HL-60/S4 treated with retinoic acid at 250 ng/mL for 4 days and 3 days (cell line): ENCODE data around the gene KRT79.

Experiments
- in situ Hi-C: fragments of 300-500 bp; cut with MboI; formaldehyde crosslinking; loops from 2 replicates; pipeline ENCODE4 v1.7.0; 2022; ENCODE audit warnings: low sequenced_read_pairs

KRT79 gene

DNA sequence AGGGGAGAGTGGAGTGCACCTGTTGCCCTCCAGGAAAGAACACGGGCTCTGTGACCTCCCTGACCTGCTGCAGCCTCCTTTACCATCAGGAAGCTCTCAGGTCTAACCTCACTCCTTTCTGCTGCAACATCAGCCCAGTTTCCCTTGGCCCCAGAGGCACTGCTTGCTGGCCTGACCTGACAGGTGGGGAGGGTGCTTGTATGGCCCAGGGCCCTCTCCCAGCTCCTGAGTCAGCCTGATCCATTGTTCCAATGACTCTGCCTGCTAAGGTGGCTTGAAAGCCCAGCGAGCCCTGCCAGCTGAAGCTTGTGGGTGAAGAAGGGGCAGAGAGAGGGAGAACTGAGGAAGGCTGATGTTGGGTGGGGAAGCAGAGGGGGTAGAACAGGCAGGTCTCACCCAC, 27.9 kb upstream of the KRT79 start:
- in situ Hi-C loops, result loop anchor here (10.0 to 25.0 kb wide), 2 partner anchors 277 to 475 kb away; partner anchors contain the start of gene KRT84

DNA sequence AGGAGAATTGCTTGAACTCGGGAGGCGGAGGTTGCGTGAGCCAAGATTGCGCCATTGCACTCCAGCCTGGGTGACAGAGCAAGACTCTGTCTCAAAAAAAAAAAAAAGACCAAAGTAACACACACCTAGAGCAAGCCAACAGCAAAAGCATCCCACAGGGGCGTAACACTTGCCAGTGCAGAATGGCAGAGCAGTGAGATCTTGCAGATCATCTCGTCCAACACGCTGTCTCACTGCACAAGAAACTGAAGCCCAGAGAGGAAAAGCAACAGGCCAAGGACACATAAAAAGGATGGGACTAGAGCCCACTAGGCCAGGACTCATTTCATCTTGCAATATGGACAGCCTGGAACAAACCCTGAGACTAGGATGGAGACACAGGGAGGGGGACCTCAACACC, 27.4 kb upstream of the KRT79 start:
- in situ Hi-C loops, result loop anchor here (10.0 to 25.0 kb wide), 2 partner anchors 277 to 474 kb away; partner anchors contain the start of gene KRT84

DNA sequence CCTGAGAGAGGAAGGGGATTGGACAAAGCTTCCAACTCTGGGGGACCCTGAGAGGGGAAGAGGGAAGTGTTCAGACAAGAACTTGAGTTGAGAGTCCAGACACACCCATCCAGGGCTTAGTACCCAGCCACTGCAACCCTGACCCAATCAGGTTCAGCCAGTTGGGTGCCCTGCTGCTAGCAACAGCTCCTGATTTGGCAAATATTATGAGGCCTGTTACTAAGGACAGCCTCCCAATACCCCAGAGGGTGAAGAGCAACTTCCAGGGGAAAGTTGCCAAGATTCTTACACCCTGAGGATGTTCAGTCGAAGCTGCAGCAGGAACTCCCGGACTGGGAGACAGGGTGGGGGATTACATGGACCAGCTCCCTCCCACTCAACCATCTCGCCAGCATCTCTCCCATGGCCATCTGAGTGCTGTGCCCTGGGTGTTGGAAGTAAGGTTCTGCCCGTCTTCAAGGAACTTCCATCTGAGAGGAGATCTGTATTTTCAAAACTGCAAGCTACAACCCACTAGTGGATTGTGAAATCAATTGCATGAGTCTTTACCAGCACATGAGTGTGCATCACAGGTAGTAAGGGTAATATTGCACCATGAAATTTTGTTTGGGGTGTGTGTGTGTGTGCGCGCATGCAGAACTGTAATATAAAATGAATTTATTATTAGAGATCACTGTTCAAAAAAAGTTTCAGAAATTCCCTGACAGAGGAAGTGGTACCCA, 26.2 kb upstream of the KRT79 start:
- in situ Hi-C loops, result loop anchor here (10.0 to 25.0 kb wide), 2 partner anchors 275 to 473 kb away; partner anchors contain the start of gene KRT84

DNA sequence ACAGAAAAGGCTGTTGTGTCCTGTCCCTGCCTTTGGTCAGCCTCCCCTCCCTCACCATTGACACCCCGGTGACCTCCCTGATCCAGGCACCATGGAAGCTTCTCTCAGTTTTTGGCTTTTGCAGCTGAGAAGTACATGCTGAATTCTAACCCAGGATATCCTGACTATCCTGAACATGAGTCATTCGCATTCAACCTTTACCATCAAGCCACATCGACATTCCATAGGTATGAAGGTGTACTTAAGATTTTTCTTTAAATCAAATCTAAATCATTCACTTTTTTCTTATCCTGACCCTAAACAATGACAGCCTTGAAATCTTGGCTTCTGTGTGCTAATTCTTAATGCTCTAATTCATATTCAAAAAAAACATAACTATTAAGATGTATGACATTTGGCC, 23.4 kb upstream of the KRT79 start:
- in situ Hi-C loops, result loop anchor here (25.0 kb wide), 1 partner anchor 470 kb away; the partner anchor contains the start of gene KRT84

DNA sequence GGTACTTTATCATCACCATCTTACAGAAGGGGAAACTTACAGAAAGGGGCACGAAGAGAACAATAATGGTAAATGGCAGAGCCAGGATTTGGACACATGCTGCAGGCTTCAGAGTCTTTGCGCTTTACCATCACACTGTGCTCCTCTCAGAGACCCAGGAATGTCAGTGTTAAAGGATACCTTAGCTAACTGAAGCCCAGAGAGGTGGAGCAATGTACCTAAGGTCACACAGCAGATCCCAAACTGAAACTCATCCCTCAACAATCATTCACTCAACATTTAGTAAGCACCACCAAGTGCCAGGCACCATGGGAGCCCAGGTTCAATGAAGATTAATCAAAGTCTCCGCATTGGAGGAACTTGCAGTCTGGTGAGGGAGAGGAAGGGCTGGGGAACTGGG, 22.7 kb upstream of the KRT79 start:
- in situ Hi-C loops, result loop anchor here (25.0 kb wide), 1 partner anchor 469 kb away; the partner anchor contains the start of gene KRT84

DNA sequence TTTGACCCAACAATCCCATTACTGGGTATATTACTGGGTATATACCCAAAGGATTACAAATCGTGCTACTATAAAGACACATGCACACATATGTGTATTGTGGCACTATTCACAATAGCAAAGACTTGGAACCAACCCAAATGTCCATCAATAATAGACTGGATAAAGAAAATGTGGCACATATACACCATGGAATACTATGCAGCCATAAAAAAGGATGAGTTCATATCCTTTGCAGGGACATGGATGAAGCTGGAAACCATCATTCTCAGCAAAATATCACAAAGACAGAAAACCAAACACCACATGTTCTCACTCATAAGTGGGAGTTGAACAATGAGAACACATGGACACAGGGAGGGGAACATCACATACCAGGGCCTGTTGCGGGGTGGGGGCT, 22.0 kb upstream of the KRT79 start:
- in situ Hi-C loops, result loop anchor here (25.0 kb wide), 1 partner anchor 469 kb away; the partner anchor contains the start of gene KRT84

DNA sequence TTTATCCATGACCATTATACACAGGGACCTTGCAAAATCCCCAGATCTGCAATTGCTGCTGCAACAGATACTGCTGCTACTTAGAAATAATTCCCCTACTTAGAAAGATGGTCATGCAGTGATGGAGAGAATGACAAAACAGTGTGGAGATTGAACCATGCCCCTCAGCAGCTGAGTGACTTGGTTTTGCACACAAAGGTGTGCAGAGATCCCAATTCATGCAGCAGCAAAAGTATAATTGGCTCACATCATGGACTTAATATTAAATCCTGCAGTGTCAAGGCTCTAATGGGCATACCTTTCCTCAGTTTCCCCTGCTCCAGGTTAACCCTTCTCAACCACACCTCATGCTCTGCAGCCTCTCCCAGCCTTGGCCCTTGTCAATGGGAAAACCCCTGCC, 17.7 kb upstream of the KRT79 start:
- in situ Hi-C loops, result loop anchor here (25.0 kb wide), 1 partner anchor 464 kb away; the partner anchor contains the start of gene KRT84

- in situ Hi-C loops, result loop anchor here (25.0 kb wide), 1 partner anchor 463 kb away; the partner anchor contains the start of gene KRT84
Observed at GRCh38 chr12:52850681-52851080, 16.6 kb upstream of the KRT79 start.

DNA sequence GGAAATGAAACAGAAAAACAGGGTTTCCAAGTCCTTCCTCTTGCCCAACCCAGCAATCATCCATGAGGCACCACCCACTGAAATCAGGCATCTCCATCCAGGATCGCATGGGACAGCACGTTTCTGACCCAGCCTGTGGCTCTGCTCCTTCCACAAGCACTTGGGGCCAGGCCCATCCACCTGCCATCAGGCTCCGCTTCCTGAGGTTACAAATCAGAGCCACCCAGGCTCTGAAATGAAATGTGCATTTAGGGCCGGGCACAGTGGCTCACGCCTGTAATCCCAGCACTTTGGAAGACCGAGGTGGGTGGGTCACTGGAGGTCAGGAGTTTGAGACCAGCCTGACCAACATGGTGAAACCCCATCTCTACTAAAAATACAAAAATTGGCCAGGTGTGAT, 15.4 kb upstream of the KRT79 start:
- in situ Hi-C loops, result no loop called here

GRCh38 chr12:52848661-52849255, 14.6 kb upstream of the KRT79 start, which contains the start of gene KRT78:
TSS of gene KRT78 (minus strand) at chr12:52848994. CDS start at chr12:52848930, 64 bp downstream.
- in situ Hi-C loops, result no loop called here

DNA sequence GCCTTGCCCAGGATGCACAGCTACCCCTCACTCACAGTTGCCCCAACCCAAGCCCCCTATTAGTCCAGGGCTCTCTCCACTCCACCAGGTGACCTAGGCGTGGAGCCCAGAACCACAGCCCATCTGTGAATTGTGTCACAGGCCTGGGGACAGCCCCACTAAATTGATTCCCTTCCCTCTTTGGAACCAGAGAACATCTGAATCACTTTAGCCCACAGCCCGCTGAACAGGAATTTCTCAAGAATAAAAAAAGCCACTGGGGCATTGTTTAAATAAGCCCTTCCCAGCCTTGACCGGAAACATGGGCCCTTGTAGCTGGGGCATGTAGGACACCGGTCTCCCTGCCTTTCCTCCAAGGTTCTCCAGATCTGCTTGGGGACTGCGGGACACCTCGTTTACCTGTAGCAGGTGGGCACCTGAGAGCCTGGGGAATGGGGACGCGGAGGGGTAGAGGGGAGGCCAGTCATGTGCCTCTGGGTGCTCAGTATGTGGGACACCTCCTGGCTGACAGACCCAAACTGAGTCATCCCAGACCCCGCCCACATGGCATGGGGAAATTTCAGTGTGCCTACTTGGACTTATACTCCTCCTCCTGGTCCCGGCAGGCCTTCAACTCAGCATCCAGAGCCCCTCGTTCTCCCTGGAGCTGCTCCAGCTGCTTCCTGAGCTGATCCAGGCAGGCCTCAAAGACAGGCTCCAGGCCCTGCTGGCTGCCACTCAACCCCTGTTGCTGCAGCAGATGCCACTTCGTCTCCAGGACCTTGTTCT, 13.4 kb upstream of the KRT79 start:
- in situ Hi-C loops, result no loop called here

GRCh38 chr12:52846356-52846970, 12.4 kb upstream of the KRT79 start:
- in situ Hi-C loops, result no loop called here

DNA sequence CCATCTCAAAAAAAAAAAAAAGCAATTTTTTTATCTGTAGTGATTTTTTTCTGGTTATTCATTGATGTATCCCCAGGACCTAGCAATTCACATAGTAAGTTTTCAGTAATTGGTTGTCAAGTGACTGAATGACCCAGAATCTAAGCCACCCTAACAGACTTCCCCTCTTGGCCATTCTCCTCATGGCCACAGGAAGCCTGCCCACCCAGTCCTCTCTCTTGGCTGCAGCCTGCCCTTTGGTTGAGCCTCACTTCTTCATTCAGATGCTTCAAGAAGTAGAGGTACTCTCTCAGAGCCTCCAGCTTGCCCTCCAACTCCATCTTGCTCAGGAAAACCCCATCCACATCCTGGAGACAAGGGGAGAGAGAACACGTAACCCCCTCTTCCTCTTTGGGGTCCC, 11.8 kb upstream of the KRT79 start:
- in situ Hi-C loops, result no loop called here

DNA sequence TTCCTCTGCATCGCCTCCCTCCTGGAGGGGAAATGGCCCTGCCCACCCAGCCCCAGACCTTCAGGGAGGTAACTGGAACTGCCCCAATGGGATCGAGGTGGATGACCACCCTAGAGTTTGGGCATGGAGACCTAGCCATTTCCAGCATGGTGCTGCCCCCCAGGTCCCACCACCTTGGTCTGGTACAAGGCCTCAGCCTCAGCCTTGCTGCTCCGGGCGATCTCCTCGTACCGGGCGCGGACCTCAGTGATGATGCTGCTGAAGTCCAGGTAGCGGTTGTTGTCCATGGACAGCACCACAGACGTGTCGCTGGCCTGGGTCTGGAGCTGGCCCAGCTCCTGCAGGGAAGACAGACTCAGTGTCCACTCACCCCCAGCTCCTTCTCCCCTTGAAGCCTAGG, 10.3 kb upstream of the KRT79 start:
- in situ Hi-C loops, result no loop called here

DNA sequence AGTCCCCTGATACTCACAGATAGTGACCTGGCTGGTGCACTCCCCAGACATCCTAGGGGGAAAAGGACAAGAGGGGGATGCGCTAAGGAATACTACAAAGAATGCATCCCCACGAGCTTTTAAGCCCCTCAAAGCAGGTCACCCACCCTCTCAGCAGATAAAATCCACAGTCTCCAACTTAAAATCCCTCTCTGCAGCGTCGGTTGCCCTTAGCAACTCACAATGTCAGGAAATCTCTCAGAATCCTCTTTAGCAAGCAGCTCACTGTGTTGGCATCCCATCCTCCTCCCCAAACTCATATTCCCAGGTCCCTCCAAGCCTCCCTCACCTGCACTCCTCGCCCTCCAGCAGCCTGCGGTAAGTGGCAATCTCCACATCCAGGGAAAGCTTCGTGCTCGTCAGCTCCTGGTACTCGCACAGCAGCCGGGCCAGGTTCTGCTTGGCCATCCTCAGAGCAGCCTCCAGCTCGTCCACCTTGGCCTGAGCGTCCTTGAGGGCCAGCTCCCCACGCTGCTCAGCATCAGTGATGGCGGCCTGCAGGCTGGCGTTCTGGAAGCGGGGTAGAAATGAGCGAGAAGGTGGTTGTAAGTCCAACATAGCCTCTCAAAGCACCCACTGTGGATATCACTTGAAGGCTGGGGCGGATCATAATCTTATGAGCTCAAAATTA, 5.5 kb upstream of the KRT79 start:
- in situ Hi-C loops, result no loop called here

DNA sequence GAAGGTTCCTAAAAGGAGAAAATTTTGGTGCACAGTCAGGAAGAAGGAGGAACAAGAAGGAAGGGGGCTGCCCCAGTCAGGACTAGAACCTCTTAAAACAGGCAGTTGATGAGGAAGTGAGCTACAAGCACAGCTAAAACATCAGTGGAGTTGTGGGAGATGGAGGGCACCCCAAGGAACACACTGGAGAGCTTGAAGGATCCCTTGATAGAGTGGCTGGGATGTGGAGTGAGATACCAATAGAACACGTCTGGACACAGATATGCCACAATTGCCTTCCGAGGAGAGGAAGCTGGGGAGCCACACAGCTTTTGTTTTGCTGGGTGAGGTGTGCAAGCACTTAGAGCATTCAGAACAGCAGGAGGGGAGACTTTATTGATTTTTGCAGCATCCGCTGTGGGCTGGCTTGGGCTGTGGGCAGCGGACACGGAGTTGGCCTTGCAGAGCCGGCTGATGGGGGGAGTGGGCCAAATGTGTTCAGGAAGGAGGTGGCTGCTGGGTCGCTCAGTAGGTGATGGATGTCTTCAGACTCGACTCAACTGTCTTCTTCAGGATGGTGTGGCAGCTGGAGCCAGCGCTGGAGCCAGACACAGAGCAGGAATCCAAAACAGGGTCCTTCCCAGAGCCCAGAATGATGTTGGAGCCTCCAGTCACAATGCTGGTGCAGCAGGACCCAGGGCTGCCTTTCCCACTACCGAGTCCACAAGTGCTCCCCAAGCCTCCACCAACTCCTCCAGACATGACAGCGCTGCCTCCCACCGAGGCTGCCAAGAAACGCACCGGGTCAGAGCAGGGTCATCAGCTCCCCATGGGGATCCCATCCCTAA, 4.7 kb upstream of the KRT79 start:
- in situ Hi-C loops, result no loop called here

GRCh38 chr12:52837781-52838608, 3.9 kb upstream of the KRT79 start:
- in situ Hi-C loops, result no loop called here

- in situ Hi-C loops, result no loop called here
Observed at GRCh38 chr12:52837413-52837741, 3.3 kb upstream of the KRT79 start.
